ENCODE measurements around the gene FBXL16.

- TF ChIP-seq POLR2AphosphoS5 (IDR thresholded peaks at IDR 0.05) (no peak), POLR2A (IDR thresholded peaks at IDR 0.05) (no peak), CTCF (IDR thresholded peaks at IDR 0.05) (no peak)
Measured at GRCh38 chr16:736936-737481, 31.4 kb upstream of the FBXL16 start.

All from suprapubic skin (tissue), 4 donors.